GM23338 (cell line): ENCODE measurements around the gene NFATC1.

Experiments
- CTCF ChIP-seq, 2 experiments: fragments of 200-600 bp in 1 of 2; sonication (generic) in 1 of 2; conservative IDR thresholded peaks; 2 replicates each; pipeline versions ENCODE4 v1.5.1 to v1.6.1; 2016 to 2017; ENCODE audit warnings: antibody characterized with exemption in 2 of 2, low read depth in 2 of 2, mild to moderate bottlenecking in 2 of 2, moderate library complexity in 1 of 2
- ETS1 ChIP-seq: IDR thresholded peaks from 2 replicates; pipeline ENCODE4 v1.6.1; 2016; ENCODE audit warnings: antibody characterized with exemption
- EZH2 ChIP-seq: fragments of 200-600 bp; sonication (generic); IDR thresholded peaks from one replicate; pipeline ENCODE4 v1.8.0; 2017; ENCODE audit warnings: antibody characterized with exemption, mild to moderate bottlenecking, low read depth; ENCODE audit not compliant: unreplicated experiment
- EZH2phosphoT487 ChIP-seq: fragments of 200-600 bp; sonication (generic); IDR thresholded peaks from one replicate; pipeline ENCODE4 v1.8.1; 2018; ENCODE audit warnings: antibody characterized with exemption; ENCODE audit not compliant: unreplicated experiment
- POLR2AphosphoS5 ChIP-seq: IDR thresholded peaks from 2 replicates; pipeline ENCODE4 v1.6.1; 2016; ENCODE audit warnings: antibody characterized with exemption, low read depth
- REST ChIP-seq: IDR thresholded peaks from one replicate; pipeline ENCODE4 v1.6.1; 2018; ENCODE audit warnings: antibody characterized with exemption; ENCODE audit not compliant: unreplicated experiment
- ZNF462 ChIP-seq: fragments of 250-450 bp; sonication (Bioruptor Pico); IDR thresholded peaks from 2 replicates; pipeline ENCODE4 v1.5.0; 2020; ENCODE audit warnings: mild to moderate bottlenecking, moderate library complexity

GRCh38 chr18:79387615-79388014, 8.1 kb upstream of the NFATC1 start:
- TF ChIP-seq CTCF (conservative IDR thresholded peaks at IDR 0.05; ENCODE audit: low read depth in 2 of 2) (no peak), ETS1 (no peak), POLR2AphosphoS5 (no peak), ZNF462 (no peak), REST (no peak), EZH2 (no peak), EZH2phosphoT487 (no peak)
